HEK293 (cell line): ENCODE measurements around the gene SFMBT2.

Source experiments
- PRDM1 ChIP-seq: fragments of 450-650 bp; formaldehyde crosslinking; IDR thresholded peaks from 2 replicates; pipeline ENCODE4; 2016; ENCODE audit warnings: missing biosample characterization, missing genetic modification characterization
- YY1 ChIP-seq: fragments of 450-650 bp; formaldehyde crosslinking; IDR thresholded peaks from 2 replicates; pipeline ENCODE4 v1.5.1; 2018; ENCODE audit warnings: missing biosample characterization, missing genetic modification characterization
- ZFP3 ChIP-seq: fragments of 450-650 bp; formaldehyde crosslinking; IDR thresholded peaks from 2 replicates; pipeline ENCODE4 v1.5.1; 2016; ENCODE audit warnings: low read depth, missing biosample characterization, missing genetic modification characterization
- ZNF561 ChIP-seq: fragments of 450-650 bp; IDR thresholded peaks from 2 replicates; pipeline ENCODE4 v1.5.1; 2018; ENCODE audit warnings: missing biosample characterization, missing genetic modification characterization, borderline replicate concordance
- ZSCAN23 ChIP-seq: fragments of 450-650 bp; formaldehyde crosslinking; IDR thresholded peaks from 2 replicates; pipeline ENCODE4 v1.5.1; 2016; ENCODE audit warnings: missing biosample characterization, missing genetic modification characterization
- TF ChIP-seq, protein P1 (sequence below): fragments of 450-650 bp; formaldehyde crosslinking; IDR thresholded peaks from 2 replicates; pipeline ENCODE4 v1.5.1; 2016; ENCODE audit warnings: missing biosample characterization, missing genetic modification characterization
- TF ChIP-seq, protein P2 (sequence below): fragments of 450-650 bp; formaldehyde crosslinking; IDR thresholded peaks from 2 replicates; pipeline ENCODE4 v1.5.1; 2016; ENCODE audit warnings: missing biosample characterization, missing genetic modification characterization, borderline replicate concordance
- TF ChIP-seq, protein P3 (sequence below): fragments of 450-650 bp; formaldehyde crosslinking; IDR thresholded peaks from 2 replicates; pipeline ENCODE4 v1.5.1; 2016; ENCODE audit warnings: missing biosample characterization, missing genetic modification characterization

DNA sequence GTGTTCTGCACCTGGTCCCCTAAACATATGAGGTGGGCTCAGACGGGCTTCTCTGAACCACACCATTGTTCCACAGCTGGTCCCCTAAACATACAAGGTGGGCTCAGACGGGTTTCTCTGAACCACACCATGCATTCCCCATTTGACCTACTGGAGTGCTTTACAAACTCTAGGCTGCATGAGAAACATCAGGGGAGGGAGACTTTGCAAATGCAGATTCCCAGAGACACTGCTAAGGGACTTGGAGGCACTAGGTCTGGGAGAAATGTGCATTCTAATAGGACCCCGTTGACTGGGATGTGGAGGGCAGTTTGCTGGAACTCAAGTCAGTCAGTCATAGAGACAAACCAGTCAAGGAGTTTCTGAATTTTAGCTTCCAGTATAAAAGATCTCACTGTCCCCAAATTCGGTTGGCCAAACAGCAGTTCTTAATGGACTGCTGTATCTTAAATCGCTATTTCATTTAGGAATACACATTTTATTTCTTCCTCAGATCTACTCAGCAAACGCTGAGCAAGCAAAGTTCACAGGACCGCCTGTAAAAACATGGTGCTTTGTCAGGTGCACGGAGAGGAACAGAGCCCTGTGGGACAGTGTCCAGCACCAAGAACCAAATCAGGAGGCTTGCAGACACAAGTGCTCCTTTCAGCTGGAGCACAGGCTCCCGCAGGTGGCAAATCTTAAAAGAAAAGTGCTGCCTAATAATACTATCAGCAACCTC lies 198.8 kb downstream of the SFMBT2 start:
- TF ChIP-seq, protein P1, sequence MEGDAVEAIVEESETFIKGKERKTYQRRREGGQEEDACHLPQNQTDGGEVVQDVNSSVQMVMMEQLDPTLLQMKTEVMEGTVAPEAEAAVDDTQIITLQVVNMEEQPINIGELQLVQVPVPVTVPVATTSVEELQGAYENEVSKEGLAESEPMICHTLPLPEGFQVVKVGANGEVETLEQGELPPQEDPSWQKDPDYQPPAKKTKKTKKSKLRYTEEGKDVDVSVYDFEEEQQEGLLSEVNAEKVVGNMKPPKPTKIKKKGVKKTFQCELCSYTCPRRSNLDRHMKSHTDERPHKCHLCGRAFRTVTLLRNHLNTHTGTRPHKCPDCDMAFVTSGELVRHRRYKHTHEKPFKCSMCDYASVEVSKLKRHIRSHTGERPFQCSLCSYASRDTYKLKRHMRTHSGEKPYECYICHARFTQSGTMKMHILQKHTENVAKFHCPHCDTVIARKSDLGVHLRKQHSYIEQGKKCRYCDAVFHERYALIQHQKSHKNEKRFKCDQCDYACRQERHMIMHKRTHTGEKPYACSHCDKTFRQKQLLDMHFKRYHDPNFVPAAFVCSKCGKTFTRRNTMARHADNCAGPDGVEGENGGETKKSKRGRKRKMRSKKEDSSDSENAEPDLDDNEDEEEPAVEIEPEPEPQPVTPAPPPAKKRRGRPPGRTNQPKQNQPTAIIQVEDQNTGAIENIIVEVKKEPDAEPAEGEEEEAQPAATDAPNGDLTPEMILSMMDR (tag by site-specific recombination) = no peak
- TF ChIP-seq PRDM1 (no peak), ZNF561 (tag by site-specific recombination) (no peak), YY1 (no peak), ZFP3 (tag by site-specific recombination) (no peak), ZSCAN23 (tag by site-specific recombination) (no peak)
- TF ChIP-seq, protein P2, sequence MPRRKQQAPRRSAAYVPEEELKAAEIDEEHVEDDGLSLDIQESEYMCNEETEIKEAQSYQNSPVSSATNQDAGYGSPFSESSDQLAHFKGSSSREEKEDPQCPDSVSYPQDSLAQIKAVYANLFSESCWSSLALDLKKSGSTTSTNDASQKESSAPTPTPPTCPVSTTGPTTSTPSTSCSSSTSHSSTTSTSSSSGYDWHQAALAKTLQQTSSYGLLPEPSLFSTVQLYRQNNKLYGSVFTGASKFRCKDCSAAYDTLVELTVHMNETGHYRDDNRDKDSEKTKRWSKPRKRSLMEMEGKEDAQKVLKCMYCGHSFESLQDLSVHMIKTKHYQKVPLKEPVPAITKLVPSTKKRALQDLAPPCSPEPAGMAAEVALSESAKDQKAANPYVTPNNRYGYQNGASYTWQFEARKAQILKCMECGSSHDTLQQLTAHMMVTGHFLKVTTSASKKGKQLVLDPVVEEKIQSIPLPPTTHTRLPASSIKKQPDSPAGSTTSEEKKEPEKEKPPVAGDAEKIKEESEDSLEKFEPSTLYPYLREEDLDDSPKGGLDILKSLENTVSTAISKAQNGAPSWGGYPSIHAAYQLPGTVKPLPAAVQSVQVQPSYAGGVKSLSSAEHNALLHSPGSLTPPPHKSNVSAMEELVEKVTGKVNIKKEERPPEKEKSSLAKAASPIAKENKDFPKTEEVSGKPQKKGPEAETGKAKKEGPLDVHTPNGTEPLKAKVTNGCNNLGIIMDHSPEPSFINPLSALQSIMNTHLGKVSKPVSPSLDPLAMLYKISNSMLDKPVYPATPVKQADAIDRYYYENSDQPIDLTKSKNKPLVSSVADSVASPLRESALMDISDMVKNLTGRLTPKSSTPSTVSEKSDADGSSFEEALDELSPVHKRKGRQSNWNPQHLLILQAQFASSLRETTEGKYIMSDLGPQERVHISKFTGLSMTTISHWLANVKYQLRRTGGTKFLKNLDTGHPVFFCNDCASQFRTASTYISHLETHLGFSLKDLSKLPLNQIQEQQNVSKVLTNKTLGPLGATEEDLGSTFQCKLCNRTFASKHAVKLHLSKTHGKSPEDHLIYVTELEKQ (tag by site-specific recombination) = no peak
- TF ChIP-seq, protein P3, sequence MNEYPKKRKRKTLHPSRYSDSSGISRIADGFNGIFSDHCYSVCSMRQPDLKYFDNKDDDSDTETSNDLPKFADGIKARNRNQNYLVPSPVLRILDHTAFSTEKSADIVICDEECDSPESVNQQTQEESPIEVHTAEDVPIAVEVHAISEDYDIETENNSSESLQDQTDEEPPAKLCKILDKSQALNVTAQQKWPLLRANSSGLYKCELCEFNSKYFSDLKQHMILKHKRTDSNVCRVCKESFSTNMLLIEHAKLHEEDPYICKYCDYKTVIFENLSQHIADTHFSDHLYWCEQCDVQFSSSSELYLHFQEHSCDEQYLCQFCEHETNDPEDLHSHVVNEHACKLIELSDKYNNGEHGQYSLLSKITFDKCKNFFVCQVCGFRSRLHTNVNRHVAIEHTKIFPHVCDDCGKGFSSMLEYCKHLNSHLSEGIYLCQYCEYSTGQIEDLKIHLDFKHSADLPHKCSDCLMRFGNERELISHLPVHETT = no peak
